ENCODE data around the gene KRT222. TPM values are rescaled to one million over a fixed set of nuclear protein-coding genes. Genes with fewer than 3 reads are reported as not detected.

Gene KRT222
- polyA plus RNA-seq, 3 donors, result 0.14 to 0.24 TPM; not detected in 1

GRCh38 chr17:40616592-40616991 lies 48.4 kb downstream of the KRT222 start:
- no peak for DNase-seq (ENCODE audit: low read depth in 3 of 3, low spot score in 2 of 3)

- no peak for DNase-seq (ENCODE audit: low read depth in 3 of 3, low spot score in 2 of 3)
These were observed 49.0 kb downstream of the KRT222 start for GRCh38 chr17:40615841-40616476.

- DNase-seq (ENCODE audit: low read depth in 3 of 3, low spot score in 2 of 3), result no peak
These were observed 49.7 kb downstream of the KRT222 start for GRCh38 chr17:40615068-40615840.

GRCh38 chr17:40614431-40615067 lies 50.4 kb downstream of the KRT222 start:
- no peak for DNase-seq (ENCODE audit: low read depth in 3 of 3, low spot score in 2 of 3)

- no peak for DNase-seq (ENCODE audit: low read depth in 3 of 3, low spot score in 2 of 3)
These were observed 51.4 kb downstream of the KRT222 start for GRCh38 chr17:40613467-40614154.

- DNase-seq (ENCODE audit: low read depth in 3 of 3, low spot score in 2 of 3), result no peak
These were observed 52.3 kb downstream of the KRT222 start for GRCh38 chr17:40612599-40613244.

GRCh38 chr17:40611840-40612474 lies 53.0 kb downstream of the KRT222 start:
- no peak for DNase-seq (ENCODE audit: low read depth in 3 of 3, low spot score in 2 of 3)

GRCh38 chr17:40610359-40610758 lies 54.6 kb downstream of the KRT222 start:
- DNase-seq (ENCODE audit: low read depth in 3 of 3, low spot score in 2 of 3), result no peak

- no peak for DNase-seq (ENCODE audit: low read depth in 3 of 3, low spot score in 2 of 3)
These were observed 56.9 kb downstream of the KRT222 start for GRCh38 chr17:40608061-40608581.

GRCh38 chr17:40607641-40608040 lies 57.3 kb downstream of the KRT222 start:
- DNase-seq (ENCODE audit: low read depth in 3 of 3, low spot score in 2 of 3), result no peak

GRCh38 chr17:40606548-40607353 lies 58.2 kb downstream of the KRT222 start:
- DNase-seq (ENCODE audit: low read depth in 3 of 3, low spot score in 2 of 3), result no peak

GRCh38 chr17:40605306-40605705 lies 59.7 kb downstream of the KRT222 start:
- no peak for DNase-seq (ENCODE audit: low read depth in 3 of 3, low spot score in 2 of 3)

Other genes starting within 250 kb of the KRT222 start
- 100 to 1,000 TPM; 163 to 174 (median 168) TPM for gene TOP2A, start 247.3 kb downstream of the KRT222 start, polyA plus RNA-seq (ENCODE audit: insufficient read length in 3 of 3)
- gene IGFBP4, start 221.7 kb downstream of the KRT222 start, polyA plus RNA-seq (ENCODE audit: insufficient read length in 3 of 3), result 100 to 1,000 TPM; 340 to 390 (median 388) TPM
- under 1 TPM in 2 of 3 donors, not detected in 1; 0.06 to 0.17 TPM for gene TNS4, start 163.6 kb downstream of the KRT222 start, polyA plus RNA-seq (ENCODE audit: insufficient read length in 3 of 3)
- gene CCR7, start 99.7 kb downstream of the KRT222 start, polyA plus RNA-seq (ENCODE audit: insufficient read length in 3 of 3), result under 1 TPM; 0.21 to 0.40 (median 0.24) TPM
- 100 to 1,000 TPM; 272 to 303 (median 302) TPM for gene SMARCE1, start 17.4 kb downstream of the KRT222 start, polyA plus RNA-seq (ENCODE audit: insufficient read length in 3 of 3)
- gene KRT24, start 38.6 kb upstream of the KRT222 start, polyA plus RNA-seq (ENCODE audit: insufficient read length in 3 of 3), result not detected
- gene KRT25, start 90.2 kb upstream of the KRT222 start, polyA plus RNA-seq (ENCODE audit: insufficient read length in 3 of 3), result under 1 TPM in 2 of 3 donors, not detected in 1; 0.07 TPM
- not detected for gene KRT26, start 107.0 kb upstream of the KRT222 start, polyA plus RNA-seq (ENCODE audit: insufficient read length in 3 of 3)
- gene KRT27, start 117.4 kb upstream of the KRT222 start, polyA plus RNA-seq (ENCODE audit: insufficient read length in 3 of 3), result not detected
- gene KRT28, start 134.8 kb upstream of the KRT222 start, polyA plus RNA-seq (ENCODE audit: insufficient read length in 3 of 3), result not detected
- gene KRT10, start 157.4 kb upstream of the KRT222 start, polyA plus RNA-seq (ENCODE audit: insufficient read length in 3 of 3), result 10 to 100 TPM; 33.0 to 44.7 (median 41.0) TPM
- gene KRT12, start 202.0 kb upstream of the KRT222 start, polyA plus RNA-seq (ENCODE audit: insufficient read length in 3 of 3), result not detected
- under 1 TPM in 2 of 3 donors, not detected in 1; 0.17 to 0.37 TPM for gene KRT20, start 220.1 kb upstream of the KRT222 start, polyA plus RNA-seq (ENCODE audit: insufficient read length in 3 of 3)

Measured in right renal cortex interstitium (tissue), 3 donors.